Cerebellar cortex (tissue), 1 donor: Measurements from ENCODE around the gene ADAMTS16.
A peak's percentile ranks its signal among the peaks of the same experiment; 100 is the strongest.

Experiments used
- DNase-seq: peaks from one replicate; pipeline ENCODE4 v3.0.0-alpha.2; 2015; ENCODE audit warnings: low spot score

Gene ADAMTS16

DNA sequence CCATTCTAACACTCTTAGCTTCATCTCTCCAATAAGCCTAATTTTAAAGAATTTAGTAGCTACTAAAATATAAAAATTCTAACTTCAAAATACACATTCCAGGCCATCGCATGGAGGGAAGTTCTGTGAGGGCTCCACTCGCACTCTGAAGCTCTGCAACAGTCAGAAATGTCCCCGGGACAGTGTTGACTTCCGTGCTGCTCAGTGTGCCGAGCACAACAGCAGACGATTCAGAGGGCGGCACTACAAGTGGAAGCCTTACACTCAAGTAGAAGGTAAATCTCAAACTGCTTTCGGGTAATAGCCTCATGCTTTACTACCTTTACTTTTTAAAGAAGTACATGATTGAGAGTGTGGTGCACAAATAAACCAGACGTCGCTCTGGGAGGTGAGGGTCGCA lies 94.8 kb downstream of the ADAMTS16 start:
- DNase-seq = no peak

DNA sequence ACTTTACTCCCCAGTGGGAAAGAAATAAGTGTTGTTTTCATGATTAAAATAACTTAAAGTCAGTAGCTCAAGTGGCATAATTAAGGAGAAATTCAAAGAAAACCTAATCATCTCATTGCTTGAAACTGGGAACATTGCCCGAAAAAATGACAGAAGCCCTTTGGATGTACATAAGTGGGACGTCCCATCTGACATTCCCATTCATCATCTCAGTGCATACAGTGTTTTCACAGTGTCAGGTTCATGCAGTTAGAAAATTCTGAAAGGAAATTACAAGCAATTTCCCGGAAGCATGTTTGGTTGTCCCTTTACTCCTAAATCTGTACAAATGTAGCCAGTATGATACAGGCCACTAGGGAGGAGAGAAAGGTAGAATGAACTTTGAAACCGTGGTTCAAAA lies 95.6 kb downstream of the ADAMTS16 start:
- DNase-seq = no peak

DNA sequence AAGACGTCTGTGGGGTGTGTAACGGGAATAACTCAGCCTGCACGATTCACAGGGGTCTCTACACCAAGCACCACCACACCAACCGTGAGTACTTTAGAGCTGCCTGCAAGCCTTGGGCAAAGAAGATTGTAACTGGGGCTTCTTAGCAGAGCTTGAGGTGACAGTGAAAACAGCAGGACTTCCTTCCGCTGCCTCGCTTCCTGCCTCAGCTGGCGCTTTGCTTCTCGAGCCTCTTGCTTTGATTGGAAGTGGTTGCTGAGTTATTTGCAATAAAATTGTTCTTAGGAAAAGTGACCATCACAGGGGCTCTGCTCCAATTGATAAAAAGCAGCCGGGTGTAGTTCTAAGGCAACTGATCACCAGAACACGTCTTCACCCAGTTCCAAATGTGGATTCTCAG lies 99.1 kb downstream of the ADAMTS16 start:
- no peak for DNase-seq

DNA sequence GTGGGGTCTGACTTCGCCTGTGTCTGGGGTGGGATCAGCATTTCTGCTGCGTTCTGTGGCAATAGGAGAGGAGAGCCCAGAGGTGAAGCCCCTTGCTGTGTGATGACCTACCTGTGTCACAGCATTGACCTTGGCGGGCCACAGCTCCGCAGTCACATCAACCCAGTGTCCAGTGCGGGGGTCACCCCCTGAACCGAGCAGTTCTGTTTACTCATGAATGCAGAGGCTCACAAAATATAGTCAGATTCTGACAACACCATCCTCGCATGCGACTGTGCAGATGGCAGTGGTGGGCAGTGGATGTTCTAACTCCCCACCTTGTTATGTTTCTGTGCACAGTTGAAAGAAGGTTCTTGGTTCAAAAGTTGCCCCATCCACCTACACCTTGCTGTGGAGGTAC lies 100.1 kb downstream of the ADAMTS16 start:
- DNase-seq = no peak

DNA sequence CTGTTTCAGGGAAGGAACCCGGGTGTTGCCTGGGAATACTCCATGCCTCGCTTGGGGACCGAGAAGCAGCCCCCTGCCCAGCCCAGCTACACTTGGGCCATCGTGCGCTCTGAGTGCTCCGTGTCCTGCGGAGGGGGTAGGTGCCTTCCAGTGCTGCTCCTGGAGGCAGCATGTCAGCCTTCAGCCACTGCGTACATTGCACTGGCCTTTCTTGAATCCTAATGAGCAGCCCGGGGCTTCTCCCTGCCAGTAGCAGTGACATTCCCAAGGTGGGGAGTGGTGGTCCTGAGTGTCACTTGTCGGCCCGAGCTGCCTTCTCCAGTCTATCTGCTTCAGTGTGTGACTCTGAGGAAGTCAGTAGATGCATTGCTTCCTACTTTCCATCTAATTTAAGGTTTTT lies 101.9 kb downstream of the ADAMTS16 start:
- no peak for DNase-seq

DNA sequence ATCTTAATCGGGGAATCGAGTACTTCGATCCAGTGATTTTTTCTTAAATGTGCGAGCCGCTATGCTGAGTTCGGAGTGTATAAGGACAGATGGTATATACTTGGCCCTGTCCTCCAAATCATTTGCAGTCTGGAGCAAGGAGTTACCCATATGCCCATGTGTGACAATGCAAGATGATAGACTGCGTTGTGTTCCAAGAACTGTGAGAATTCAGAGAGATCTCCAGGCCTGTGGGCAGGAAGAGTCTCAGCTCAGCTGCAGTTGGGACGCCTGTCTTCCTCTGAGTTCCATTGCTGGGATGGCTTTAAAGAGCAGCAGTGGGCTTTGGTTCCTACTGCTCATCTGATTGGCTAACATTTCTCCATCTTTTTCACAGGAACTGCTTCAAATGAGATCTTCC lies 106.6 kb downstream of the ADAMTS16 start:
- DNase-seq = peak; percentile 71

DNA sequence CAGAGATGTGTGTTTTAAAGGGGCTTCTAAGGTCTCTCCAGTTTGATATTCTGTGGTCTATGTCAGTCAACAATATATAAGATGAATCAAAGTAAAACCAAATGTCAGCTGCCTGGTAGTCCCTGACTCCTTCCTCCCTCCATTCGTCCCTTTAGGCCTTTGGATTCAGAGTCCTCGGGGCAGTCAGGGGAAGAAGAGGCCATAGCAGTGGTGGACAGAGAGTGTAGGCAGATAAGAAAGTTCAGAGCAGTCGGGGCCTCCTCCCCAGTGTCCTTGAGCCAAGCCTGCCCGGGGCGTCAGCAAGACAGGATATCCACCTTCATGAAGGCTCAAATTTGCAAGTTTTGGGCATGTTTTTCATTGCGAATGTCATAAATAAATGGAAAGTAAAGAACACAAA lies 110.6 kb downstream of the ADAMTS16 start:
- DNase-seq = no peak

DNA sequence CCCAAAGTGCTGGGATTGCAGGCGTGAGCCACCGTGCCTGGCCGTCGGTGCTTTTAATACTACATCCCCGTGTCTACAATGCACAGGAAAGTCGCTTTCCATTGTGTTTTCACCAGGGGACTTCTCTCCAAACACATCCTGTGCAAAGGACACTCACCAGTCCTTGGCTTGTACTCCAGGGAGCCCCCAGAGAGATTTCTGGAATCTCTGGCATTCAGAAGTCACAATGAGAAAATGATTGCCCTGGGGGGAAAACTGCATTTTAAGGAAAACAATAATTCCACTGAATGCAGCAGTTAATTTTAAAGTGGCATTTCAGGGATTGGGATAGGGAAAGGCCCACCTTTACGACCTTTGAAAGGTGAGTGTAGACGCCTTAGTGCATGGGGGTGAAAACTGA lies 112.0 kb downstream of the ADAMTS16 start:
- DNase-seq = no peak

DNA sequence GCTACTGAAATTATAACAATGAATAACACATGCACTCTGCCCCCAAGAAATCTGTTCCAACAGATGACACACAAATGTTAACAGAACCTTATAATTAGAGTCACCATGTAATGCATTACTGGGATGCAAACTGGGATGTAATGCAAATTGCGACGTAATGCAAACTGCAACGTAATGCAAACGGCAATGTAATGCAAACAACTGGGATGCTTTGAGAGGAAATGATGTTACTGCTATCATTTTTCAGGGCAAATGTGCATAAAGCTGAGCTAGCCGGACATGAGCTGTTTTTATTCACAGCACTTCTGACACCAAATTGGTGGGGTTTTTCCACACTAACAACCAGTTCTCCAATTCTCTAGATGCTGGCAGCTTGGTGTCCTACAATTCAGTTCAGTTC lies 117.2 kb downstream of the ADAMTS16 start:
- DNase-seq = no peak

DNA sequence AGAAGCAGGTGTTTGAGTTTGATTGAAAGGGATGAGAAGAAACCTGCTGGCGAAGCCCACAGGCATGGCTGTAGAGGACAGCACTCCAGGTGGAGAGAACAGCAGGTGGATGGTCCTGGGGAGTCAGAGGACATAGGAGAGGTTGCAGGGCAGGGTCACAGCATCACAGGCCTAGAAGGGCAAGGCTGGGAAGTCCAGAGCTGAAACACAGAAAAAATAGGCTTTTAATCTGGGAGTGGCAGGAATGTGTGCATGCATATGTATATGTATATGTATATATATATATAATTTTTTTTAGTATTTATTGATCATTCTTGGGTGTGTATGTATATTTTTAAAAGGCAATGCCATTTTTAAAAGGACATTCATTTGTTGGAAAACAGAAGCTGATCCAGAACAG lies 118.4 kb downstream of the ADAMTS16 start:
- no peak for DNase-seq

DNA sequence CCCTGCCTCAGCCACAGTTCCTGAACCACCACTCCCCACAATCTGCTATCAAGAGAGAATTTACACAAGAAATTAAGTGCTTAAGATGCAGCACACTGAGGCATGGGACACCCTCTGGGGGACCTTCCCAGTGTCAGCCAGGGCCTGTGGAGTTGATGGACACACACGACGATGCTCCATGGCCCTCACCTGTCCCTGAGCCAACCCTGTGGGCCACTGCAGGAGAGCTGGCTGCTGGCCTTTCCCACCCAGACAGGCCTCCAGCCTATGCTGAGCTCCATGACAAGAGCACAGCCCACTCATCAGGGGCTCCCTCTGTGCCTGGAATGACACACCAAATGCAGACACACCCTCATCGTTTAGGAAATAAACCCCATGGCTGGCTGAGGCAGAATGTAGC lies 124.6 kb downstream of the ADAMTS16 start:
- no peak for DNase-seq

DNA sequence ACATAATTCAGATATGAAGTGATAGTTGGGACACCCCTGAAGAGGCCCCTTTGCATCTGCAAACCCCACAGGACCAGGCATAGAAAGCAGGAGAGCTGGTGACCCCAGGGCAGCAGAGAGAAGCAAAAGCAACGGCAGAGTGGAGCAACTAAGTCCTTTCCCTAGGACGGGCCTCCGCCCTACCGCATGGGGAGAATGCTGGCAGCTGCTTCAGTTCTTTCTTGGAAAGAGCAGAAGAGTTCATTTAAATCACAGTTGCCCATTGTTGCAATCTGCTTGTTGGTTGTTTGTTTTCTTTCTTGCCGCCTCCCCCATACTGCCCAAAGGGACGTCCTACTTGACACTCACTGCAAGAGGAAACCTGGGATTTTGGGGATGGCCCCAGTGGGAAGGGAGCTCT lies 126.2 kb downstream of the ADAMTS16 start:
- DNase-seq = no peak

DNA sequence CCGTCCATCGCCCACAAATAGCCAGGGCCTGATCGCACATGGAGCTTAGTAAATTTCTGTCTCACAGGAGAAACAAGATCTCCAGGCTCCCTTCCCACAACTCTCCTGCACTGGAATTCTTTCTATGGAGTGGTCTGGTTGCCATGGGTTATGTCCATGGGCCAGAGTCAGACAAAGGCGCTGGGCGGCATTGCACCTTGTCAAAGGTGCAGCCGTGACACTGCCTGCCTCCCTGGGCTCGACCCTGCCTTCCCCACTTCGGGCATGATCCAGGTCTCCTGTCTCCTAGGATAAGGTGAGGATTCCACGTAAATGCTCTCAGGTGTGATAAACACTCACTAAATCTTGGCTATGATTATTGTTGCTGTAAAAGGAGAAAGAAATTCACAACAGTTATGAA lies 130.0 kb downstream of the ADAMTS16 start:
- no peak for DNase-seq

DNA sequence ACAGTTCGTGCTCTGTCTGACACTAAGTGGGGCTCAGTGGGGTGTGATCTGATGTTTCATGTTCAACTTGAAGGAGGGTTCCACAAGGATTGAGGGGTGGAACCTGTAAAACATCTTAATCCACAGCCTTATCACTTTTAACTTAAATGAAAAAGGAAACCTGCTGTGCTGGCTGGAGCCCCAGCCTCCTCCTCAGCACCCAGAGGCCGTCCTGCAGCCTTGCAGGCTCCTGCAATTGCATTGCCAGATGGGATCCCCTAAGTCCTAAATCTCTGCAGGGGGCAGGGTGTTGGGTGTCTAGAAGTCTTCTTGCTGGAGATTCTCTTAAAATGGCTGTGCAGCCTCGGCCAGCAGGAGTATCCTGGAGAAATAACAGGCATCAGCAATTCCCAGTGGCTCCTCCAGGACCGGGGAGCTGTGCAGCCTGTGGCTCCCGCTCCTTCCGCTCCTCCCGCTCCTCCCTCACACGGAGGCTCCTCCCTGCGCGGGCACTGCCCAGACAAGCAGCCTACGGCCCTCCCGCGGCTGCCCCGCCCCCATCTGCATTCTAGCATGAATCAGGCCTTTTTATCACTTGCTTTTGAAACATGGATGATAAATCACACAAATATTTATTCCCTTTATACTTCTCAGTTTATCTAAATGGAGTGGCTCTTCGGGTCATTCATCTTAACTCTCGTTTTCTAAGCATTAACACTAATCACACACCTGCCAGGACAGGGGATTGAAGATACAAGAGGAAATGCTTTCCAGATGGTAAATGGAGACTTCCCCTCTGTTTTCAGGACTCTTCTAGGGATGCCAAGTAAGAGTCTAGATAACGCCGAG lies 131.0 kb downstream of the ADAMTS16 start:
- peak; percentile 81 for DNase-seq

DNA sequence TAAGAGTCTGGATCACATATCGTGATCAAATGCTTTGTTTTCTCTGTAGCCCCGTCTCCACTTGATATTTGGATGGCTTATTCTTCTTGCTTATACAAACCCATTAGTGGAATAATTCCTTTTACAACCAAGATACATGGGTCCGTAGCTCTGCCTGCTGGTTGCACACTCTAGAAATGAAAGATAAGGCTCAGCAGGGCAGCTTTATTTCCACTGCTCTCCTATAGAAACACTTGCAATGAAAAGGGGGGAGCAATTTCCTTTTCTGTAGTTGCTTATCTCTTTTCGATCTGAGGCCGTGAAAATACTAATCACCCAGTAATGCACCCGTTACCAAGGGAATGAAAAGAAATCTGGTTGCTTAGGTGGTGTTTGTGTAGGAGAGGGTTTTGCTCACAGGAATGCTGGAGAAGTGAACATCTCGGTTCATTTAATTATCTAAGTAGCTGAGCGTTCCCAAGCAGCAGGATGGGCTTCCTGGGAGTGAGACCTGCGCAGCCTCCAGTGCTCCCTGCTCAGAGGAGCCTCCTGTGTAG lies 131.7 kb downstream of the ADAMTS16 start:
- DNase-seq = peak; percentile 42

DNA sequence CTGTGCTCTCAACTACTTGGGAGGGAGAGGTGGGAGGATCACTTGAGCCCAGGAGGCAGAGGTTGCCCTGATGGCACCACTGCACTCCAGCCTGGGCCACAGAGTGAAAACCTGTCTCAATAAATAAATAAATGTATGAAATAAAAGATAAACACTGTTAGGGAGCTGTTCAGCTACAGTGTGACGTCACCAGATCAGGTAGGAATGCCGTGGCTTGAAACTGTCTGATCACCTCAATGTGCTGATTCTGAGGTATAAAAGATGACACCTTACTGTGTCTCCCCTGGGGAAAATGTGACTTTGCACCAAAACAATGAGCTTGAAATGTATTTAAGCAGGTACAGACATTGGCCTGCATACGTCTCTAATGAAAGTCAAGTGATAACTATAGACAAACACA lies 133.3 kb downstream of the ADAMTS16 start:
- DNase-seq = no peak

DNA sequence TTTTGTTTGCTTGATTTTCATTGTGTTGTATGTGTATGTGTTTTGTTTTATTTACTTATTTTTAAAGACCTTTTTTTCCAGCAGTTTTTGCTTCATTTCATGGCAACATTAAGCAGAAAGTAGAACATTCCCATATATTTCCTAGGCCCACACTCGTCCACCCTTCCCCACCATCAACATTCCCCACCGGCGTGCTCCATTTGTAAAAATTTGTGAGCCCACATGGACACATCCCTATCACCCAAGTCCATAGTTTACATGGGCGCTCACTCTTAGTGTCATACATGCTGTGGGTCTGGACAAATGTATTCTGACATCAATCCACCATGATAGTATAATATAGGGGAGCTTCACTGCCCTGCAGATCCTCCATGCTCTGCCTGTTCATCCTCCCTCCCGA lies 133.8 kb downstream of the ADAMTS16 start:
- DNase-seq = no peak

DNA sequence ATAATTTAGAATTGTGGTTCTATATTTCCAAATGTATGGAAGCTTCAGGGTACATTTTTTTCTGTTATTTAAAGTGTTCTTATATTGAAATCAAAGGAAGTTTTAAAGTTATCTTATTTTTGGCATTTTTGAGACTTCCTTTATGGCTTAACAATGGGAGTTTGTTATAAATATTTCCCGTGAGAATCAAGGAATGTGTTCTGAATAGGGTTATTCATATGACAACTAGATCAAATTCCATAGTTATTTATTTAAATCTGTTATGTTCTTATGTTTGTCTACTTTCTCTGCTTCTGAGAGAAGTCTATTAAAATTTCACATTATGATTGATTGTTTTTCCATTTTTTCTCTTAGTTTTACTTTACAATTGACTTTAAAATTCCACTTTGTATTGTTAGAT lies 135.1 kb downstream of the ADAMTS16 start:
- no peak for DNase-seq

DNA sequence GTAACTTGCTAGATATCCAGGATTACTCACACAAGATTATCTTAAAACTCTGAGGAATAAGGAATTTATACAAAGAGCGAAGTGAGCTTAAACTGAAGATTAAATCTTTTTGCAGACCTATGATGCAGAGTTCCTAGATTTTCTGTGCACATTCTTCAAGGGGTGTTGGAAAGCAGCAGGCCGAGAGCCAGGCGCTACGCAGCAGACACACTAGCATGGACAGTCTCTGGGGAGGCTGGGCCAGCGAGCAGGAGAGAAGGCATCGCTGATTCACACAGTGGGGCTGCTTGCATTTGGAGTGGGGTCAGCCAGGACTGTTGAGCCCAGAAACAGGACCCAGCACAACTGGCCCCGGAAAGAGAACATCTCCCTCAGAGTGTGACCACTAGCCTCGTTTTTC lies 136.3 kb downstream of the ADAMTS16 start:
- DNase-seq = no peak

DNA sequence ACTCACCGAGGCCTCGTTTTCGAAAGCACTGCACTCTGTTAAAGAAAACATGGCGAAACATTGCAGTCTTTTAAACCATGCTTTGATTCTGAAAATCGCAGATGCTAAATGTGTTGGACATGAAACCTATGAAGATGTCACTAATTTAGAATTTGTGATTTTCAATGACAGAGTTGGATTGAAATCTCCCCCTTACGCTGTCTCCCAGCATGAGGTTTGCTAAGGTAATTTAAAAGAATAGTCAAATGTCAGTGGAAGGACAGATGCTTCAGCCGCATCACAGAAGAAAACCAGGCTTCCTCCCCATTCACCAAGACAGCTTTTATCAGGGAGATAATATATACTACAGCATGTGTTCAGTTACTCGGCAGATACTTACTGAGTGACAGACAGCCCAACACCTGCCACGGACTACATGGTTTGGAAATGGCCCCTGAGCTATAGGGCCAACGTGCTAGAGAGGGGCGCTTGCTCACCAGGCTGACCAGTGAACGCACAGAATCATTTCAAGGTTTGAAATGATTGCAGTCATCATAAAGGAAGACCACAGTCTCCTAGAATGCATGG lies 136.9 kb downstream of the ADAMTS16 start:
- no peak for DNase-seq

DNA sequence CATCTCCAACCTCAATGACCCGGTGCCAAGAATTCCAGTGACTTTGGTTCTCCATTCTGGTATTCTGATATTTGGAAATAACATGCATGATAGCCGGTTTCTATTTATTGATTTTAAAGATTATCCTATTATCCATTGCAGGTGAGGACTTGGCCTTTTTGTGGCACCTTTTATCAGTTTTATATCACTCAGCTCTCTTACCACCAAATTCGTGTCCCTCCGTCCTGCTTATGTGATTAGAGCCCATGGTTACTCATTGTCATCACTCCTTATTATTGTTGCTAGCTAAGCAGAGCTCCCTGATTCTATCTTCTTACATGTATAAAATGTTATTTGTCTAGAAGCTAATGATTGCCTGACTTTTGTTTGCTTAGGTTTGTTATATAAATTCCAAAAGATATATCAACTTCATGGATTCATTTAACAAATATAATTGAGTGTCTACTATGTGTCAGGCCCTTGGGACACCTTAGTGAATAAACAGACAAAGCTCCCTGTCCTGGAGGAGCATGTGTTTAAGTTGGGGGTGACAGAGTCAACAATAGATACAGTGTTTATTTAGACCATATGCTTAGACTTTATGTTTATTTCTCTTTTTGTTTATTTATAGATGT lies 138.2 kb downstream of the ADAMTS16 start:
- no peak for DNase-seq

DNA sequence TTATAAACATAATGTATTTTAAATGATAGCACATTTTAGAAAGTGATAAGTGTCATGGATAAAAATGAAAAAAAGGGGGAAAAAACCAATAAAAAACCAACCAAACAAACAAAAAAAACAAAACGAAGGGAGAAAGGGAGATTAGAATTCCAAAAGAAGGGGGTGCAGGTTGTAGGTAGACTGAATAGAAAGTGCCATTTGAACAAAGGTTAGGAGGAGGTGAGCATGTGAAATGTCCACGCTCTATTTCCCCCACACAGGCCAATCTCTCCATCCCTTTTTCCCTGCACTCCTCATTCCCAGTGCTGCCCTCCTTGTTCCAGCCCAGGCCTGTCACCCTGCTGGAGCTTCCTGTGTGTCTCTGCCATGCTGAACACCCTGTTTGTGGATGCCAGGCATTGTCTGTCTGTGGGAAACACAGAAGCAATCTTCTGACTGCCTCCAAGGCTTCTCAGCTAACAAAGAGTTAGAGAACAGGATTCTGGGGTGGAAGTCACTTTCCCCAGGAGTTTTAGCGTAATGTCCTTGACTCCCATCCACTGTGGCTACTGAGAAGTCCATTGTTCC lies 138.8 kb downstream of the ADAMTS16 start:
- DNase-seq = peak; percentile 71

DNA sequence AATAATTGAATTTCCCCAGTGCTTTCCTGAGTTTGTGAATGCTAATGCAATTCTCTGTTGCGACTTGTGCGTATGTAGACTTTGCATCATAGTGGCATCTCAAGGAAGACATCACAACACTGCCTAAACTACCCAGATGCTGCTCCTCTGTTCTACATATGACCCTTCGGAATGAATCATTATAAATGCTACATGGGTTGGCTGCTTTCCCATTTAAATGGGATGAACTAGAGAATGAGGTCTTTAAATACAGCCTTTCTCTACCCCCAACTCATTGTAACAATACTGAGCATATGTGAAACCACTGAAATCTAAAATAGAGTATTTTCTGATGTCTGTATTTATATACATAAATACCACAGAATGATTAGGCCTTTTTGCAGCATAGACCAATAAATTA lies 145.8 kb downstream of the ADAMTS16 start:
- no peak for DNase-seq
